Measurements from ENCODE around the gene DDX1.

DNA sequence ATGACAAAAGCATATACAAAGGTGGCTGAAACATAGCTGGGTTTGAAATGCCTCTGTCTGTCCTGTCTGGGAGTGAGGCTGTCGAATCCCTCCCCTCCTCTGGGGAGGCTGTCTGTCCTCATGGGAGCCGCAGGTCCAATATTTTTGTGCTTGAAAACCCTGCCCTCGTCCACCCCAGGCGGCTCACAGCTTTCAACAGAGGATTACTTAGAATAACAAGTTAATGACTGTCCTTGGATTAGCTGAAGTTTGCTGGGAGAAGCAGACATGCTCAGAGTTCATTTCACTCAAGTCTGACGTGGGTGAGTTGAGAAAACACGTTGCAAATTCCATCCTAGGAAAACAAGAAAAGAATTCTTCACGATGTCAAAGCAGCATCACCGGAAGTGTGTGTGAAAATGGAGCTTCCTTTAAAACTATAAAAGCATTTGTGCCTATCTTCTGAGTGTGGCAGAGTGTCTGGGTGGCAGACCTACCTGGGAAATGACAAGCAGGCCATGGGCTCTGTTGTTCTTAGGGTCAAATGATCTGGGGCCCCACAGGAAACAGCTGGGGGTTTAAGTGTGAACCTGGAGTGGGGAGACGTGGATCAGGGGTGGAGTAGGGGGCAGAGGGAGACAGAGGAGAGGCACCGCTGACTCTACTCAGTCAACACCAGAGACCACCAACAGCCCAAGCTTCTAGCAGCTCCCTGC, 77.1 kb downstream of the DDX1 start:
- TF ChIP-seq KLF10 (tag by site-specific recombination; IDR thresholded peaks at IDR 0.05) (no peak), ZNF416 (tag by site-specific recombination; IDR thresholded peaks at IDR 0.05) (no peak), ZNF266 (tag by site-specific recombination; IDR thresholded peaks at IDR 0.05; ENCODE audit: low read depth) (no peak), ZBTB7A (tag by site-specific recombination; IDR thresholded peaks at IDR 0.05; ENCODE audit: low read depth) (no peak), ZNF23 (tag by site-specific recombination; IDR thresholded peaks at IDR 0.05; ENCODE audit: borderline replicate concordance) (no peak), KLF7 (tag by site-specific recombination; IDR thresholded peaks at IDR 0.05; ENCODE audit: borderline replicate concordance) (no peak), YY1 (tag by site-specific recombination; IDR thresholded peaks at IDR 0.05) (no peak), TCF7L2 (IDR thresholded peaks at IDR 0.05; ENCODE audit: borderline replicate concordance, low read depth, low read length) (0 out of 2 replicates have a peak, but pooled peaks have one; percentile 45), ZNF654 (tag by site-specific recombination; IDR thresholded peaks at IDR 0.05; ENCODE audit: low read depth) (no peak), ZNF433 (tag by site-specific recombination; IDR thresholded peaks at IDR 0.05; ENCODE audit: low read depth) (no peak), ZNF426 (tag by site-specific recombination; IDR thresholded peaks at IDR 0.05) (no peak)
- TF ChIP-seq, protein P1, sequence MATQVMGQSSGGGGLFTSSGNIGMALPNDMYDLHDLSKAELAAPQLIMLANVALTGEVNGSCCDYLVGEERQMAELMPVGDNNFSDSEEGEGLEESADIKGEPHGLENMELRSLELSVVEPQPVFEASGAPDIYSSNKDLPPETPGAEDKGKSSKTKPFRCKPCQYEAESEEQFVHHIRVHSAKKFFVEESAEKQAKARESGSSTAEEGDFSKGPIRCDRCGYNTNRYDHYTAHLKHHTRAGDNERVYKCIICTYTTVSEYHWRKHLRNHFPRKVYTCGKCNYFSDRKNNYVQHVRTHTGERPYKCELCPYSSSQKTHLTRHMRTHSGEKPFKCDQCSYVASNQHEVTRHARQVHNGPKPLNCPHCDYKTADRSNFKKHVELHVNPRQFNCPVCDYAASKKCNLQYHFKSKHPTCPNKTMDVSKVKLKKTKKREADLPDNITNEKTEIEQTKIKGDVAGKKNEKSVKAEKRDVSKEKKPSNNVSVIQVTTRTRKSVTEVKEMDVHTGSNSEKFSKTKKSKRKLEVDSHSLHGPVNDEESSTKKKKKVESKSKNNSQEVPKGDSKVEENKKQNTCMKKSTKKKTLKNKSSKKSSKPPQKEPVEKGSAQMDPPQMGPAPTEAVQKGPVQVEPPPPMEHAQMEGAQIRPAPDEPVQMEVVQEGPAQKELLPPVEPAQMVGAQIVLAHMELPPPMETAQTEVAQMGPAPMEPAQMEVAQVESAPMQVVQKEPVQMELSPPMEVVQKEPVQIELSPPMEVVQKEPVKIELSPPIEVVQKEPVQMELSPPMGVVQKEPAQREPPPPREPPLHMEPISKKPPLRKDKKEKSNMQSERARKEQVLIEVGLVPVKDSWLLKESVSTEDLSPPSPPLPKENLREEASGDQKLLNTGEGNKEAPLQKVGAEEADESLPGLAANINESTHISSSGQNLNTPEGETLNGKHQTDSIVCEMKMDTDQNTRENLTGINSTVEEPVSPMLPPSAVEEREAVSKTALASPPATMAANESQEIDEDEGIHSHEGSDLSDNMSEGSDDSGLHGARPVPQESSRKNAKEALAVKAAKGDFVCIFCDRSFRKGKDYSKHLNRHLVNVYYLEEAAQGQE (tag by site-specific recombination; IDR thresholded peaks at IDR 0.05), result no peak
- TF ChIP-seq, protein P2, sequence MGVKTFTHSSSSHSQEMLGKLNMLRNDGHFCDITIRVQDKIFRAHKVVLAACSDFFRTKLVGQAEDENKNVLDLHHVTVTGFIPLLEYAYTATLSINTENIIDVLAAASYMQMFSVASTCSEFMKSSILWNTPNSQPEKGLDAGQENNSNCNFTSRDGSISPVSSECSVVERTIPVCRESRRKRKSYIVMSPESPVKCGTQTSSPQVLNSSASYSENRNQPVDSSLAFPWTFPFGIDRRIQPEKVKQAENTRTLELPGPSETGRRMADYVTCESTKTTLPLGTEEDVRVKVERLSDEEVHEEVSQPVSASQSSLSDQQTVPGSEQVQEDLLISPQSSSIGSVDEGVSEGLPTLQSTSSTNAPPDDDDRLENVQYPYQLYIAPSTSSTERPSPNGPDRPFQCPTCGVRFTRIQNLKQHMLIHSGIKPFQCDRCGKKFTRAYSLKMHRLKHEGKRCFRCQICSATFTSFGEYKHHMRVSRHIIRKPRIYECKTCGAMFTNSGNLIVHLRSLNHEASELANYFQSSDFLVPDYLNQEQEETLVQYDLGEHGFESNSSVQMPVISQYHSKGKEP (tag by site-specific recombination; IDR thresholded peaks at IDR 0.05), result no peak
- TF ChIP-seq, protein P3, sequence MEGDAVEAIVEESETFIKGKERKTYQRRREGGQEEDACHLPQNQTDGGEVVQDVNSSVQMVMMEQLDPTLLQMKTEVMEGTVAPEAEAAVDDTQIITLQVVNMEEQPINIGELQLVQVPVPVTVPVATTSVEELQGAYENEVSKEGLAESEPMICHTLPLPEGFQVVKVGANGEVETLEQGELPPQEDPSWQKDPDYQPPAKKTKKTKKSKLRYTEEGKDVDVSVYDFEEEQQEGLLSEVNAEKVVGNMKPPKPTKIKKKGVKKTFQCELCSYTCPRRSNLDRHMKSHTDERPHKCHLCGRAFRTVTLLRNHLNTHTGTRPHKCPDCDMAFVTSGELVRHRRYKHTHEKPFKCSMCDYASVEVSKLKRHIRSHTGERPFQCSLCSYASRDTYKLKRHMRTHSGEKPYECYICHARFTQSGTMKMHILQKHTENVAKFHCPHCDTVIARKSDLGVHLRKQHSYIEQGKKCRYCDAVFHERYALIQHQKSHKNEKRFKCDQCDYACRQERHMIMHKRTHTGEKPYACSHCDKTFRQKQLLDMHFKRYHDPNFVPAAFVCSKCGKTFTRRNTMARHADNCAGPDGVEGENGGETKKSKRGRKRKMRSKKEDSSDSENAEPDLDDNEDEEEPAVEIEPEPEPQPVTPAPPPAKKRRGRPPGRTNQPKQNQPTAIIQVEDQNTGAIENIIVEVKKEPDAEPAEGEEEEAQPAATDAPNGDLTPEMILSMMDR (tag by site-specific recombination; IDR thresholded peaks at IDR 0.05), result no peak
